Esophagus muscularis mucosa (tissue), 4 donors: ENCODE data around the gene CHI3L2. TPM values are rescaled to one million over a fixed set of nuclear protein-coding genes. Genes with fewer than 3 reads are reported as not detected.

Experiments
- DNase-seq: peaks from one replicate; pipeline ENCODE4 v3.0.0-alpha.2; 2017; ENCODE audit errors: extremely low spot score
- H3K27ac ChIP-seq, 4 donors: fragments of 200-600 bp; sonication (generic); replicated peaks in 1 of 4; 1 replicate in 3 of 4; 2 replicates in 1 of 4; pipeline ENCODE4 v1.5.1; 2016 to 2019; ENCODE audit warnings: mild to moderate bottlenecking in 1 of 4
- H3K27me3 ChIP-seq, 4 donors: fragments of 200-600 bp; sonication (generic); one replicate each; pipeline versions ENCODE4 v1.5.1 to v1.6.0; 2016 to 2019
- H3K36me3 ChIP-seq, 4 donors: fragments of 200-600 bp; sonication (generic); one replicate each; pipeline ENCODE4 v1.5.1; 2016 to 2019
- H3K4me1 ChIP-seq, 4 donors: fragments of 200-600 bp; sonication (generic); one replicate each; pipeline ENCODE4 v1.5.1; 2016 to 2019
- H3K4me3 ChIP-seq, 4 donors: fragments of 200-600 bp; sonication (generic); 1 replicate in 2 of 4; 2 replicates in 2 of 4; pipeline ENCODE4 v1.5.1; 2016 to 2019; ENCODE audit warnings: mild to moderate bottlenecking in 4 of 4, moderate library complexity in 1 of 4
- H3K9me3 ChIP-seq, 4 donors: fragments of 200-600 bp; sonication (generic); 1 replicate in 3 of 4; 2 replicates in 1 of 4; pipeline ENCODE4 v1.5.1; 2016 to 2019
- EP300 ChIP-seq: sonication (generic); formaldehyde crosslinking; IDR thresholded peaks from one replicate; pipeline ENCODE4 v1.6.1; 2017; ENCODE audit warnings: antibody characterized with exemption
- POLR2A ChIP-seq: fragments of 450-650 bp; IDR thresholded peaks from one replicate; pipeline ENCODE4 v1.6.1; 2017; ENCODE audit warnings: antibody characterized with exemption, moderate library complexity, mild to moderate bottlenecking, low read depth
- POLR2AphosphoS5 ChIP-seq, 2 donors: sonication (generic); formaldehyde crosslinking; IDR thresholded peaks; one replicate each; pipeline ENCODE4 v1.6.1; 2017; ENCODE audit warnings: antibody characterized with exemption in 2 of 2
- WGBS: methylation state at CpG from one replicate; pipeline ENCODE4 v1.1.5; 2018; 5-methylcytosine and 5-hydroxymethylcytosine counted together
- intact Hi-C: fragments of 100-400 bp; cut with DNase I; formaldehyde crosslinking; loops from one replicate; pipeline ENCODE4 v1.15.1; 2023
- total RNA-seq, 4 donors: library from RNA; depleted of rRNA; stranded (reverse); fragments of >200 nt; gene quantifications; one replicate each; pipeline versions ENCODE4 v1.1.0 to v1.2.1, GENCODE V29; 2016
- TF ChIP-seq, protein P1 (sequence below), 3 experiments: fragments of 200-600 bp in 2 of 3; fragments of 450-650 bp in 1 of 3; sonication (generic) in 2 of 3; IDR thresholded peaks; one replicate each; pipeline ENCODE4 v1.5.1; 2017 to 2019; ENCODE audit warnings: antibody characterized with exemption in 3 of 3, mild to moderate bottlenecking in 2 of 3, moderate library complexity in 1 of 3

Gene CHI3L2
- total RNA-seq, 4 donors from 2014 or later: 1.7 to 5.4 TPM; not detected in 2

DNA sequence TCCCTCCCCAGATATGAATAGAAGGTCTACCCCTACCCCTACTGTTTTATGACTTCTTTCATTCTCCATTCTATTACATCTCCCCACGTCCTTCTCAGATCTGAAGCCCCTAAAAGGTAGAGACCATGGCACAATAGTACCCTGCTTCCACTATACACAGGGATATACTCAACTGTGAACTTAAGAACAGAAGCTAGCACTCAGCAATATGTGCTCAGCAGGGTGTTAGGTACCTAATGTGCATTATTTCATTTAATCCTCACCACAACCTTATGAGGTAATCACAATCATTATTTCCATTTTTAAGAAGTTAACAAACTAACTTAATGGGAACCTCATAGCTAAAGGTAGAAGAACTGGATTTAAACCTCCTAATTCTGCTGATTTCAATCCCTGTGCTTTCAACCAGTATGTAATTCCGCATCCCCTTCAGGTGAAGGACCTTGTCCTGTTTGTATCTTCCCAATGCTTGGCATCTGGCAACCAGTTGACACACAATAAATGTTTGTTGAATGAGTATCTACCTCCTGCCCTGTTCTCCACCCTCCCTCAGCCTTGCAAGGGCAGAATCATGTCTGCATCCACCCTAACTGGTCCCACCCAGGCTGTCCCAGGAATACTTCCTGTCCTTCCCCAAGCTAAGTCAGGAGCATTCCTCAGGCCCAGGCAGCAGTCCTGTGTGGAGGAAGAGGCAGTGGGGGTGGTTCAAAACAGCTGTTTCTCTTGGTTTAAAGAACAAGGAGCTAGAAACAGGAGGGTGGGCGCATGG lies 33.6 kb upstream of the CHI3L2 start:
- Histone ChIP-seq H3K4me3 (no peak overlapping the region), H3K27me3 (no peaks in the 10 kb centered on the region), H3K4me1 (peaks cover 0 to 34% (median 25%) of the 10 kb centered on the region in 4 donors), H3K36me3 (peaks cover 0 to 6% (median 0%) of the 10 kb centered on the region in 4 donors), H3K27ac (peak overlapping the region in 3 of 4 donors; percentile 9 to 37 (median 23)), H3K9me3 (no peaks in the 10 kb centered on the region)
- TF ChIP-seq POLR2A (no peak), POLR2AphosphoS5 (IDR thresholded peaks at IDR 0.05) (no peak)
- DNase-seq: no peak
- 95% methylated on average over 3 of the region's 3 CpGs for WGBS
- intact Hi-C loops: no loop called here

DNA sequence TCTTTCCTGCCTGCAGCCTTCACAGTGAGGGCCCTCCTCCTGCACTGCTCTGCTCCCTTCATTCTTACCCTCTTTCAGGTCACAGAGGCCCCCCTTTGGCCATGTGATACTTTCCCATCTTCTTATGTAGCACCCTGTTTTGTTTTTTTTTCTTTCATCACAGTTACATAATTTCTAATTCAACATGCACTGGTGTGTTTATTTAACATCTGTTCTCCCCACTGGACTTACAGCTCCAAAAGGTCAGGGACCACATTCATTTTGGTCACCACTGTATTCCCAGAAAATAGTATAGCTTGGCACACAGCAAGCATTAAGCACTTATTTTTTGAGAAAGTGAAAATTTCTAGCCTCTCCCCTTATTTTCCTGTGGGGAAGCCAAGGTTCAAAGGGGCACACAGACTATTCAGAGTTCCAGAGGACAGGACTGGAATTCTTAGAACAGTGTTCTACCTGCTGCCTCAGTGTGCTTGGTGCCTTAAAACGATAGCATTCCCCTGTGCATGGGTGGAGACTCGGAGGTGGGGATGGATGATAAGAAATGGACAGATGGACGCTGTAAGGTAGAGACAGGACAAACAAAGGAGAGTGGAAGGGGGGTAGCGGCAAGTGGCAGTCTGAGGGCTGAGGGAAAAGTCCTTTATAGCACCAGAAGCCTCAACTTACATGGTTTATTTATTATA lies 32.4 kb upstream of the CHI3L2 start:
- Histone ChIP-seq H3K27me3 (no peaks in the 10 kb centered on the region), H3K4me1 (peaks cover 0 to 34% (median 25%) of the 10 kb centered on the region in 4 donors), H3K27ac (no peak overlapping the region), H3K4me3 (no peak overlapping the region), H3K9me3 (no peaks in the 10 kb centered on the region), H3K36me3 (no peaks in the 10 kb centered on the region)
- WGBS: 79% methylated on average over 4 of the region's 4 CpGs
- intact Hi-C loops: no loop called here
- DNase-seq: peak; percentile 37
- TF ChIP-seq, protein P1, sequence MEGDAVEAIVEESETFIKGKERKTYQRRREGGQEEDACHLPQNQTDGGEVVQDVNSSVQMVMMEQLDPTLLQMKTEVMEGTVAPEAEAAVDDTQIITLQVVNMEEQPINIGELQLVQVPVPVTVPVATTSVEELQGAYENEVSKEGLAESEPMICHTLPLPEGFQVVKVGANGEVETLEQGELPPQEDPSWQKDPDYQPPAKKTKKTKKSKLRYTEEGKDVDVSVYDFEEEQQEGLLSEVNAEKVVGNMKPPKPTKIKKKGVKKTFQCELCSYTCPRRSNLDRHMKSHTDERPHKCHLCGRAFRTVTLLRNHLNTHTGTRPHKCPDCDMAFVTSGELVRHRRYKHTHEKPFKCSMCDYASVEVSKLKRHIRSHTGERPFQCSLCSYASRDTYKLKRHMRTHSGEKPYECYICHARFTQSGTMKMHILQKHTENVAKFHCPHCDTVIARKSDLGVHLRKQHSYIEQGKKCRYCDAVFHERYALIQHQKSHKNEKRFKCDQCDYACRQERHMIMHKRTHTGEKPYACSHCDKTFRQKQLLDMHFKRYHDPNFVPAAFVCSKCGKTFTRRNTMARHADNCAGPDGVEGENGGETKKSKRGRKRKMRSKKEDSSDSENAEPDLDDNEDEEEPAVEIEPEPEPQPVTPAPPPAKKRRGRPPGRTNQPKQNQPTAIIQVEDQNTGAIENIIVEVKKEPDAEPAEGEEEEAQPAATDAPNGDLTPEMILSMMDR (IDR thresholded peaks at IDR 0.05): no peak
- TF ChIP-seq POLR2AphosphoS5 (IDR thresholded peaks at IDR 0.05) (no peak), EP300 (no peak), POLR2A (no peak)

DNA sequence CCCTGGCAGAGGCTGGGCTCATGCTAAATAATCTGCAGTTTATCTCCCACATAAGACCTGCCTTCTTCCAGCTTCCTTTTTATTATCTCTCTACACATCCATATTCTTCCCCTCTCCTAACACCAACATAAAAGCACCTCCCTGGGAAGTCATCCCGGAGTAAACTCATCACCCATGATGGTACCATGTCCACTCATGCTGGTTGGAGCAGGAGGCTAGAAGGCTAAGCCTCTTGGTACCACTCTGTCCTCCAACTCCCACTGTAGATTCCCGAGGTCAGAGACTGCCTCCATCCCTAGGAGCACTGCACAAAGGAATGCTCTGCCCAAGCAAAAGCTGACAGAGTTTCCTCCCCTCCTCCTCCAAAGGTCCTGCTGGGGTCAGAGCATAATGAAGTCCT lies 31.3 kb upstream of the CHI3L2 start:
- Histone ChIP-seq H3K9me3 (no peaks in the 10 kb centered on the region), H3K4me1 (peaks cover 0 to 30% (median 25%) of the 10 kb centered on the region in 4 donors), H3K36me3 (no peaks in the 10 kb centered on the region), H3K27ac (no peak overlapping the region), H3K4me3 (no peak overlapping the region), H3K27me3 (no peaks in the 10 kb centered on the region)
- TF ChIP-seq POLR2A (no peak), EP300 (no peak), POLR2AphosphoS5 (IDR thresholded peaks at IDR 0.05) (no peak)
- TF ChIP-seq, protein P1 (IDR thresholded peaks at IDR 0.05): no peak
- DNase-seq: no peak
- WGBS: 86% methylated on average over 2 of the region's 2 CpGs
- intact Hi-C loops: no loop called here

DNA sequence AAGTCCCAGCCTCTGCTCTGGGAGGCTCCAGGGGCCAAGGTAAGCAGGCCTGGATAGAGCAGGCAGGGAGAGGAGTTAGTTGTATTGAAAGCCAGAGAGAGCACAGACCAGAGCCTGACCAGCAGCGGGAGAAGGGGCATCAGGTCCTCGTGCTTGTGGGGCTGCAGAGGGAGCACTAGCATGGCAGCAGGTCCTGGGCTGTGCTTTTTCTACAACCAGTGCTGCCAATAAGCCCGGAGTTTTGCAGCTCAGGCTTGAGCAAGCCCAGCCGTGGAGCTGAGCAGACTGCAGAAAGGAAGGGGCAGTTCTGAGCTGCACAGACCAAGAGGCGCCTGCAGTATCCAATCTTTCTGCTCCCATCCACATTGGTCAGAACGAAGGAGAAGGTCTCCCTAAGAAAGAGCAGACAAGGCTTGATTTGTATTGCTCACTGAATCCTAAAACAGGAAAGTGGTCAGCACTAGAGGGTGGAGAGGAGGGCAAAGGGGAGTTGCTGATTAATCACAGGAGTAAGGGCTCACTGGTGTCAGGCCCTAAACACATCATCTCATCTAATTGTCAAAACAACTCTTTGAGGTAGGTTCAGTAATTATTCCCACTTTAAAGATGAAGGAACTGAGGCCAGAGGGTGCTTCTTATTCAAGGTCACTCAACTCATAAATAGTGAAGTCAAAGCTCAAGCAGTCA lies 29.8 kb upstream of the CHI3L2 start:
- Histone ChIP-seq H3K4me3 (peak overlapping the region in 1 of 4 donors; percentile 21), H3K27ac (no peak overlapping the region), H3K9me3 (no peaks in the 10 kb centered on the region), H3K27me3 (peaks cover 0 to 2% (median 0%) of the 10 kb centered on the region in 4 donors), H3K4me1 (peaks cover 0 to 25% (median 18%) of the 10 kb centered on the region in 4 donors), H3K36me3 (no peaks in the 10 kb centered on the region)
- no peak for TF ChIP-seq POLR2A
- no peak for TF ChIP-seq POLR2AphosphoS5 (IDR thresholded peaks at IDR 0.05)
- 60% methylated on average over 6 of the region's 6 CpGs for WGBS
- intact Hi-C loops: no loop called here
- DNase-seq: peak; percentile 60

DNA sequence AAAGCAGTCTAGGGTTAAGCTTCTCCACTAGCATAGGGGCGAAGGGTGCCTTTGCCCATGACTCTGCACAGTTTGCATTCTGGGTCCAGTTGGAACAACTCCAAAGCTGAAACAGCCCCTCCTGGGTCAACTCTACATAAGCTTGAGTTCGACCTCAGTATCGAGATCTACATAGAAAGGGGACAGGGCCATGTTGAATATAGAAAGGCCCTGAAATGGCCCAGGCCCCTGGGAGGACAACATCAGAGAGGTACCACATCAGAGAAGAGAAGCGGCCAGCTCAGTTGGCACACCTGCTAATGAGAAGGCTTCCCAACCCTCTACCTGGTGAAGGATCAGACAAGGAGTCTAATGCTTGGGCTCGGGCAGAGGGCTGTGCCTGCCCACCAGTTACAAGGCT lies 28.7 kb upstream of the CHI3L2 start:
- DNase-seq: no peak
- peaks cover 0 to 13% (median 8%) of the 10 kb centered on the region in 4 donors for H3K27me3 ChIP-seq
- H3K4me1 ChIP-seq: peaks cover 4 to 24% (median 16%) of the 10 kb centered on the region in 4 donors
- H3K27ac ChIP-seq: no peak overlapping the region
- no peaks in the 10 kb centered on the region for H3K36me3 ChIP-seq
- 97% methylated on average over 5 of the region's 5 CpGs for WGBS
- no peak for TF ChIP-seq POLR2A
- no peak for TF ChIP-seq EP300
- TF ChIP-seq POLR2AphosphoS5 (IDR thresholded peaks at IDR 0.05): no peak
- TF ChIP-seq, protein P1 (IDR thresholded peaks at IDR 0.05): no peak
- no peaks in the 10 kb centered on the region for H3K9me3 ChIP-seq
- peak overlapping the region; percentile 17 to 41 (median 21) for H3K4me3 ChIP-seq
- intact Hi-C loops: no loop called here
